HT-29 (cell line): ENCODE results near the gene EXOC3L2. TPM values are rescaled to one million over a fixed set of nuclear protein-coding genes. Genes with fewer than 3 reads are reported as not detected.

ENCODE experiments used
- DNase-seq: peaks from one replicate; pipeline ENCODE4 v3.0.0-alpha.2; 2015; ENCODE audit warnings: low spot score
- total RNA-seq: library from RNA; depleted of rRNA; stranded (reverse); fragments of >200 nt; shearing (Covaris generic); gene quantifications from 2 replicates; pipeline ENCODE4 v1.2.3, GENCODE V29; 2014; rRNA removed

The EXOC3L2 gene
- total RNA-seq, 1 experiment from 2014 or later = not detected

DNA sequence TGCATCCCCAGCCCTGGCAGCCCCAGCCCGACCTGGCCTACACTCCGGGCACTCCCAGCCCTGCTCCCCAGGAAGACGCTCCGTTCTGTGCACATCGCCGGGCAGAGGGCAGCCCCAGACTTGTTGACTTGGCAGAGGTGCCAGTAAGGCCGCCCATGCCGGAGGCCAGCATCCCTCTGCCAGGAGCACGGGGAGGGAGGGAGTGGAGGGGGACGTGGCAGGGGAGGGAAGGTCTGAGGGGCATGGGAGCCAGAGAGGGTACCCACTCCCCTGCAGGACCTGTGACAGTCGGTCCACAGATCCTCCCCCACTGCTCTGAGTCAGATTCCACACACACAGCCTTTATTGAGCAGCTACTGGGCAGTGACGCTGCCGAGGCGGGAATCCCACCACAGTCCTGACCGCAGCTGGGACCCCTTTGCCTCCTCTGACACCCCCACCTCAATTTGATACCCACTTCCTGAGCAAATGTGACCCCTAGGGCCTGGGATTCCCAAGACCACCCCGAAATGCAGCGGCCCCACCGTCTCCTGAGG lies 82.5 kb downstream of the EXOC3L2 start:
- DNase-seq = no peak

Other genes with a start within 250 kb of the EXOC3L2 start
- 11.4 and 18.8 TPM in 2 replicates for gene RELB, start 243.9 kb downstream of the EXOC3L2 start, total RNA-seq
- gene CLASRP, start 206.4 kb downstream of the EXOC3L2 start, total RNA-seq = 90.2 and 99.9 TPM in 2 replicates
- 1.5 and 1.7 TPM in 2 replicates for gene ZNF296, start 168.9 kb downstream of the EXOC3L2 start, total RNA-seq
- 113 and 137 TPM in 2 replicates for gene GEMIN7, start 166.1 kb downstream of the EXOC3L2 start, total RNA-seq
- 108 and 128 TPM in 2 replicates for gene PPP1R37, start 152.2 kb downstream of the EXOC3L2 start, total RNA-seq
- gene NKPD1, start 84.4 kb downstream of the EXOC3L2 start, total RNA-seq = 1.4 and 6.7 TPM in 2 replicates
- gene TRAPPC6A, start 67.2 kb downstream of the EXOC3L2 start, total RNA-seq = 34.2 and 51.1 TPM in 2 replicates
- 13.7 and 21.5 TPM in 2 replicates for gene BLOC1S3, start 66.6 kb downstream of the EXOC3L2 start, total RNA-seq
- 8.3 and 9.5 TPM in 2 replicates for gene MARK4, start 5.9 kb upstream of the EXOC3L2 start, total RNA-seq
- not detected in 2 replicates for gene CKM, start 77.5 kb upstream of the EXOC3L2 start, total RNA-seq
- 0.05 and 0.64 TPM in 2 replicates for gene KLC3, start 95.3 kb upstream of the EXOC3L2 start, total RNA-seq
- 40.9 and 49.8 TPM in 2 replicates for gene ERCC2, start 125.2 kb upstream of the EXOC3L2 start, total RNA-seq
- gene PPP1R13L, start 159.7 kb upstream of the EXOC3L2 start, total RNA-seq = 47.8 and 48.0 TPM in 2 replicates
- gene POLR1G, start 161.2 kb upstream of the EXOC3L2 start, total RNA-seq = 51.7 and 68.2 TPM in 2 replicates
- 154 and 159 TPM in 2 replicates for gene ERCC1, start 178.5 kb upstream of the EXOC3L2 start, total RNA-seq
- gene FOSB, start 222.6 kb upstream of the EXOC3L2 start, total RNA-seq = 218 and 253 TPM in 2 replicates